ENCODE data around the gene MORF4L1.
"Not testable (repeated sequence)": the region's sequence is repeated elsewhere in the genome, so short reads cannot be mapped to it uniquely, and the experiment has no call there.

The MORF4L1 gene

GRCh38 chr15:78902281-78903032 is 29.8 kb downstream of the MORF4L1 start:
- DNase-seq: not testable (repeated sequence)

- no peak for DNase-seq
Measured at GRCh38 chr15:78904599-78905358, 32.1 kb downstream of the MORF4L1 start.

- DNase-seq: no peak
Measured at GRCh38 chr15:78906316-78906620, 33.6 kb downstream of the MORF4L1 start.

- DNase-seq: no peak
Measured at GRCh38 chr15:78907577-78907976, 34.9 kb downstream of the MORF4L1 start.

GRCh38 chr15:78909160-78909695 is 36.5 kb downstream of the MORF4L1 start:
- DNase-seq: no peak

- DNase-seq: peak; percentile 27
Measured at GRCh38 chr15:78909791-78910228, 37.1 kb downstream of the MORF4L1 start.

- no peak for DNase-seq
Measured at GRCh38 chr15:78910271-78910670, 37.6 kb downstream of the MORF4L1 start.

GRCh38 chr15:78912316-78912715 is 39.6 kb downstream of the MORF4L1 start:
- no peak for DNase-seq

GRCh38 chr15:78913012-78913411 is 40.3 kb downstream of the MORF4L1 start:
- no peak for DNase-seq

- DNase-seq: no peak
Measured at GRCh38 chr15:78914027-78914764, 41.5 kb downstream of the MORF4L1 start.

- DNase-seq: no peak
Measured at GRCh38 chr15:78915341-78916087, 42.8 kb downstream of the MORF4L1 start.

GRCh38 chr15:78916088-78916487 is 43.4 kb downstream of the MORF4L1 start:
- no peak for DNase-seq

- DNase-seq: no peak
Measured at GRCh38 chr15:78917888-78918287, 45.2 kb downstream of the MORF4L1 start.

- no peak for DNase-seq
Measured at GRCh38 chr15:78921517-78921916, 48.8 kb downstream of the MORF4L1 start.

- no peak for DNase-seq
Measured at GRCh38 chr15:78921940-78922339, 49.2 kb downstream of the MORF4L1 start.

- no peak for DNase-seq
Measured at GRCh38 chr15:78922527-78922926, 49.8 kb downstream of the MORF4L1 start.

GRCh38 chr15:78923015-78923414 is 50.3 kb downstream of the MORF4L1 start:
- no peak for DNase-seq

GRCh38 chr15:78923480-78924360 is 51.0 kb downstream of the MORF4L1 start:
- no peak for DNase-seq

- no peak for DNase-seq
Measured at GRCh38 chr15:78925076-78925624, 52.5 kb downstream of the MORF4L1 start.

- DNase-seq: no peak
Measured at GRCh38 chr15:78925956-78926743, 53.5 kb downstream of the MORF4L1 start.

Measured in CD4-positive, alpha-beta T cell treated with Interleukin-17A for 4 hours (primary cell).